Neural cell (in vitro differentiated cells): ENCODE data around the gene NAALADL1. TPM values are rescaled to one million over a fixed set of nuclear protein-coding genes. Genes with fewer than 3 reads are reported as not detected.

Experiments used
- H2AFZ ChIP-seq: fragments of 200-600, 300-800 bp; sonication (generic), shearing (Covaris generic); 2 replicates; pipeline ENCODE4 v1.6.0; 2014; ENCODE audit warnings: low read depth, mild to moderate bottlenecking, antibody characterized with exemption, low read length, moderate library complexity
- H3F3A ChIP-seq: fragments of 200-600 bp; shearing (Covaris generic); 2 replicates; pipeline ENCODE4 v1.6.1; 2016; ENCODE audit warnings: mild to moderate bottlenecking, moderate library complexity, mixed read lengths, antibody characterized with exemption, low read length; ENCODE audit not compliant: insufficient read depth, poor library complexity, severe bottlenecking
- H3K27ac ChIP-seq: fragments of 200-600, 300-800 bp; sonication (generic), shearing (Covaris generic); 2 replicates; pipeline ENCODE4 v1.5.1; 2014; ENCODE audit warnings: mild to moderate bottlenecking, low read length, moderate library complexity
- H3K27me3 ChIP-seq: fragments of 300-800, 200-600 bp; sonication (generic), shearing (Covaris generic); 2 replicates; pipeline ENCODE4 v1.6.0; 2014; ENCODE audit warnings: mild to moderate bottlenecking, low read depth, low read length, moderate library complexity; ENCODE audit not compliant: insufficient read depth
- H3K36me3 ChIP-seq: fragments of 300-800, 200-600 bp; sonication (generic), shearing (Covaris generic); 2 replicates; pipeline ENCODE4 v1.5.1; 2014; ENCODE audit warnings: mild to moderate bottlenecking, antibody characterized with exemption, low read length, moderate library complexity; ENCODE audit not compliant: insufficient read depth
- H3K4me2 ChIP-seq: fragments of 300-800, 200-600 bp; sonication (generic), shearing (Covaris generic); 2 replicates; pipeline ENCODE4 v1.6.0; 2014; ENCODE audit warnings: mild to moderate bottlenecking, low read length
- H3K4me3 ChIP-seq: fragments of 300-800, 200-600 bp; sonication (generic), shearing (Covaris generic); 2 replicates; pipeline ENCODE4 v1.5.1; 2014; ENCODE audit warnings: mild to moderate bottlenecking, low read length, moderate library complexity
- H3K79me2 ChIP-seq: fragments of 200-600 bp; shearing (Covaris generic); replicated peaks from 2 replicates; pipeline ENCODE4 v1.6.0; 2014; ENCODE audit warnings: mild to moderate bottlenecking, low read length, moderate library complexity; ENCODE audit not compliant: insufficient read depth
- H3K9ac ChIP-seq: fragments of 300-800, 200-600 bp; sonication (generic), shearing (Covaris generic); 2 replicates; pipeline ENCODE4 v1.6.1; 2016; ENCODE audit warnings: mild to moderate bottlenecking, low read length, mixed read lengths
- H3K9me2 ChIP-seq: fragments of 200-600 bp; shearing (Covaris generic); 2 replicates; pipeline ENCODE4 v1.6.1; 2016; ENCODE audit warnings: mild to moderate bottlenecking, low read length, mixed read lengths; ENCODE audit not compliant: insufficient read depth
- H3K9me3 ChIP-seq: fragments of 200-600, 300-800 bp; sonication (generic), shearing (Covaris generic); 2 replicates; pipeline ENCODE4 v1.6.1; 2016; ENCODE audit warnings: mild to moderate bottlenecking, mixed run types, low read length, moderate library complexity, mixed read lengths
- H4K20me1 ChIP-seq: fragments of 200-600 bp; shearing (Covaris generic); 2 replicates; pipeline ENCODE4 v1.6.1; 2016; ENCODE audit warnings: mild to moderate bottlenecking, mixed run types; ENCODE audit not compliant: insufficient read depth
- CTCF ChIP-seq: fragments of 450-650 bp; IDR thresholded peaks from 2 replicates; pipeline ENCODE4 v1.5.1; 2014; ENCODE audit warnings: antibody characterized with exemption, mild to moderate bottlenecking, moderate library complexity; ENCODE audit not compliant: poor library complexity, severe bottlenecking
- EP300 ChIP-seq: fragments of 450-650 bp; conservative IDR thresholded peaks from 2 replicates; pipeline ENCODE4 v1.6.1; 2014; ENCODE audit warnings: antibody characterized with exemption, mild to moderate bottlenecking, moderate library complexity; ENCODE audit not compliant: poor library complexity, severe bottlenecking
- EZH2 ChIP-seq: fragments of 200-600, 300-800 bp; shearing (Covaris generic), sonication (generic); IDR thresholded peaks from 2 replicates; pipeline ENCODE4 v1.6.1; 2014; ENCODE audit warnings: antibody characterized with exemption, low read length, borderline replicate concordance, mild to moderate bottlenecking; ENCODE audit not compliant: insufficient read depth, poor library complexity, severe bottlenecking
- MXI1 ChIP-seq: fragments of 450-650 bp; conservative IDR thresholded peaks from 2 replicates; pipeline ENCODE4 v1.6.1; 2014; ENCODE audit warnings: antibody characterized with exemption, mild to moderate bottlenecking; ENCODE audit not compliant: poor library complexity, severe bottlenecking
- POLR2AphosphoS5 ChIP-seq: IDR thresholded peaks from 2 replicates; pipeline ENCODE4 v1.6.1; 2012
- RAD21 ChIP-seq: fragments of 450-650 bp; conservative IDR thresholded peaks from 2 replicates; pipeline ENCODE4 v1.6.1; 2014; ENCODE audit warnings: antibody characterized with exemption, mild to moderate bottlenecking, moderate library complexity
- REST ChIP-seq: IDR thresholded peaks from 2 replicates; pipeline ENCODE4 v1.6.1; 2012; ENCODE audit warnings: borderline replicate concordance
- SMC3 ChIP-seq: fragments of 450-650 bp; conservative IDR thresholded peaks from 2 replicates; pipeline ENCODE4 v1.6.1; 2014; ENCODE audit warnings: antibody characterized with exemption, mild to moderate bottlenecking, moderate library complexity; ENCODE audit not compliant: poor library complexity
- TAF1 ChIP-seq: IDR thresholded peaks from 2 replicates; pipeline ENCODE4 v1.6.1; 2012; ENCODE audit warnings: low read depth
- polyA plus RNA-seq: library from polyadenylated mRNA; depleted of rRNA; stranded (reverse); fragments of >200 nt; gene quantifications from 2 replicates; pipeline ENCODE4 v1.2.3, GENCODE V29; 2014

Gene NAALADL1
- polyA plus RNA-seq, 1 donor from 2014 or later, result not detected

GRCh38 chr11:65083134-65083833 lies 24.9 kb upstream of the NAALADL1 start:
- peak overlapping the region; percentile 84 for H3K9ac ChIP-seq
- no peaks in the 10 kb centered on the region for H3K9me3 ChIP-seq
- H3K4me3 ChIP-seq, result peak overlapping the region; percentile 84
- TF ChIP-seq EP300, result no peak
- TF ChIP-seq SMC3, result no peak
- no peak for TF ChIP-seq RAD21
- TF ChIP-seq MXI1, result no peak
- TF ChIP-seq REST, result no peak
- no peak for TF ChIP-seq TAF1
- peak overlapping the region; percentile 6 for H3K4me2 ChIP-seq
- H3K27me3 ChIP-seq, result no peaks in the 10 kb centered on the region
- H2AFZ ChIP-seq, result no peak overlapping the region
- H3K79me2 ChIP-seq, result peaks cover 23% of the 10 kb centered on the region
- H3K9me2 ChIP-seq, result no peaks in the 10 kb centered on the region
- no peak overlapping the region for H3K27ac ChIP-seq
- H4K20me1 ChIP-seq, result no peaks in the 10 kb centered on the region
- no peaks in the 10 kb centered on the region for H3F3A ChIP-seq
- H3K36me3 ChIP-seq, result no peaks in the 10 kb centered on the region

GRCh38 chr11:65078786-65079342 lies 20.5 kb upstream of the NAALADL1 start:
- H3K9me2 ChIP-seq, result no peaks in the 10 kb centered on the region
- no peaks in the 10 kb centered on the region for H3K36me3 ChIP-seq
- H3K27me3 ChIP-seq, result no peaks in the 10 kb centered on the region
- no peak overlapping the region for H3K9ac ChIP-seq
- H3K4me3 ChIP-seq, result no peak overlapping the region
- no peaks in the 10 kb centered on the region for H3F3A ChIP-seq
- peaks cover 13% of the 10 kb centered on the region for H3K79me2 ChIP-seq
- TF ChIP-seq SMC3 (no peak), RAD21 (no peak), POLR2AphosphoS5 (no peak), TAF1 (no peak), REST (no peak), EZH2 (no peak), MXI1 (no peak), EP300 (no peak), CTCF (no peak)
- no peak overlapping the region for H3K4me2 ChIP-seq
- no peaks in the 10 kb centered on the region for H4K20me1 ChIP-seq
- no peak overlapping the region for H2AFZ ChIP-seq
- H3K27ac ChIP-seq, result no peak overlapping the region
- H3K9me3 ChIP-seq, result no peaks in the 10 kb centered on the region
